ENCODE measurements around the gene STMN1. TPM values are rescaled to one million over a fixed set of nuclear protein-coding genes. Genes with fewer than 3 reads are reported as not detected.
A peak's percentile ranks its signal among the peaks of the same experiment; 100 is the strongest.

Gene STMN1
- total RNA-seq, 1 experiment from 2014 or later: 242 TPM

DNA sequence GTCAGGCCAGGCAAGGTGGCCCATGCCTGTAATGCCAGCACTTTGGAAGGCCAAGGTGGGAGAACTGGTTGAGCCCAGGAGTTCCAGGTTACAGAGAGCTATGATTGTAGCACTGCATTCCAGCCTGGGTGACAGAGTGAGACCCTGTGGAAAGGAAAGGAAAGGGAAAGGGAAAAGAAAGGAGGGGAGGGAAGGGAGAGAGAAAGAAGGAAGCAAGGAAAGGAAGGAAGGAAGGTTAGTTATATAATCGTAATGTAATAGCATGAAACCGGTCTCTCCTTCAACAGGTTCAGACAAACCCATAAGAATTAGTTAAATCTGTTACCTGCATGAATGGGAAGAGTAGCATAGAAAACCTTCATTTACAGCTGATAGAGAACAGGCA, 29.5 kb downstream of the STMN1 start:
- intact Hi-C loops (cut with micrococcal nuclease; ENCODE audit: unreplicated experiment): no loop called here

DNA sequence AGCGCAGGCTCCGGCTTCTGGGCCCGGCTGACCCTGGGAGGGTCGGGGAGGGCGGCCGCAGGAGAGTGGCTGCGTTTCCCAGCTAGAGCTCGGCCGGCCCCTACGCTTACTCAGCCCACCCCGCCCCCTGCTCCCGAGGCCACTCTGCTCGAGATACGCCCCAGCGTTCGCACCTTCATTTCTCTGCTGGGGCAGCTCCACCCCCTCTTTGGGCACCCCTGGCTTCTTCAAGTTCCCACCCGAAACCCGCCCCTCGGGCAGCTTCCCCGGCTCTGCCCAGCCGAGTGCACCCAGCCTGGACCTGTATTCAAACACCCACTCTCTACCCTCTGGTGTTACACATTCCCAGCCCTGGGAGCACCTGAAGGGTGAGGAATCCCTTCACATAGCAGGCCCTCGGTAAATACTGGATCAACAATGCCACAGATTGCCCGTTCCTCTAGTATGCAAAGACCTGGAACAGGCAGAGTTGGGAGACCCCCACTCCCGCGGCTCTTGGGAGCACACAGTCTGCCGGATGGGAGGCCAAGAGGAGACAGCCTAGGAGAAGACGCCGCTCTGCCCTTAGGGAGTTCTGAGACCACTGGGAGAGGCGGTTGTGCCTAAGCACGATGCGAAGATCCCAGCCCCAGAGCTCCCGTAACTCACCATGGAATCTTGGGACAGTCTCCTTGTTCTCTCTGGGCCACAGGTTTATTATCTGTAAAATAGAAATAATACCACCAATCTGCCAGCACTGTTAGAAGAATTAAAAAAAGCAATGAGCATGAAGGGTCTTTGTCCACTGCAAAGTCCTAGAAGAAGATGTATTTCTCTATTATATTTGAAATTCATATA, 30.1 kb downstream of the STMN1 start:
- intact Hi-C loops (cut with micrococcal nuclease; ENCODE audit: unreplicated experiment): no loop called here
- Mint-ChIP-seq H3K27me3 (ENCODE audit: unreplicated experiment) (no peaks in the 10 kb centered on the region), H3K9me3 (ENCODE audit: low read depth, unreplicated experiment) (no peaks in the 10 kb centered on the region), H3K27ac (ENCODE audit: unreplicated experiment) (no peak overlapping the region), H3K4me3 (ENCODE audit: low read depth, unreplicated experiment) (peak overlapping the region; percentile 80), H3K36me3 (ENCODE audit: insufficient read depth, unreplicated experiment) (peaks cover 18% of the 10 kb centered on the region), H3K4me1 (ENCODE audit: low read depth, unreplicated experiment) (peaks cover 28% of the 10 kb centered on the region)
- TF ChIP-seq, protein P1, sequence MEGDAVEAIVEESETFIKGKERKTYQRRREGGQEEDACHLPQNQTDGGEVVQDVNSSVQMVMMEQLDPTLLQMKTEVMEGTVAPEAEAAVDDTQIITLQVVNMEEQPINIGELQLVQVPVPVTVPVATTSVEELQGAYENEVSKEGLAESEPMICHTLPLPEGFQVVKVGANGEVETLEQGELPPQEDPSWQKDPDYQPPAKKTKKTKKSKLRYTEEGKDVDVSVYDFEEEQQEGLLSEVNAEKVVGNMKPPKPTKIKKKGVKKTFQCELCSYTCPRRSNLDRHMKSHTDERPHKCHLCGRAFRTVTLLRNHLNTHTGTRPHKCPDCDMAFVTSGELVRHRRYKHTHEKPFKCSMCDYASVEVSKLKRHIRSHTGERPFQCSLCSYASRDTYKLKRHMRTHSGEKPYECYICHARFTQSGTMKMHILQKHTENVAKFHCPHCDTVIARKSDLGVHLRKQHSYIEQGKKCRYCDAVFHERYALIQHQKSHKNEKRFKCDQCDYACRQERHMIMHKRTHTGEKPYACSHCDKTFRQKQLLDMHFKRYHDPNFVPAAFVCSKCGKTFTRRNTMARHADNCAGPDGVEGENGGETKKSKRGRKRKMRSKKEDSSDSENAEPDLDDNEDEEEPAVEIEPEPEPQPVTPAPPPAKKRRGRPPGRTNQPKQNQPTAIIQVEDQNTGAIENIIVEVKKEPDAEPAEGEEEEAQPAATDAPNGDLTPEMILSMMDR (IDR thresholded peaks at IDR 0.05; ENCODE audit: unreplicated experiment): no peak
- no TSS peak for BruUV-seq (replicated peaks)
- CTCF ChIA-PET: interaction anchor here (0.5 to 2.2 kb wide), 4 partner anchors 11 to 20 kb away, joined by 3 to 10 read pairs (median 4); no protein-coding TSS in a partner anchor
- no peak for DNase-seq

More for the DNA sequence above, 29.5 kb downstream of the STMN1 start:
- H3K36me3 Mint-ChIP-seq (ENCODE audit: insufficient read depth, unreplicated experiment): peaks cover 18% of the 10 kb centered on the region
- H3K4me3 Mint-ChIP-seq (ENCODE audit: low read depth, unreplicated experiment): no peak overlapping the region
- no TSS peak for BruUV-seq (replicated peaks)
- H3K27me3 Mint-ChIP-seq (ENCODE audit: unreplicated experiment): no peaks in the 10 kb centered on the region
- DNase-seq: no peak
- H3K27ac Mint-ChIP-seq (ENCODE audit: unreplicated experiment): no peak overlapping the region
- peaks cover 28% of the 10 kb centered on the region for H3K4me1 Mint-ChIP-seq (ENCODE audit: low read depth, unreplicated experiment)
- no peaks in the 10 kb centered on the region for H3K9me3 Mint-ChIP-seq (ENCODE audit: low read depth, unreplicated experiment)
- CTCF ChIA-PET: interaction anchor here (2.2 kb wide), 1 partner anchor 19 kb away, joined by 10 read pairs; no protein-coding TSS in a partner anchor
- TF ChIP-seq, protein P1 (IDR thresholded peaks at IDR 0.05; ENCODE audit: unreplicated experiment): no peak

DNA sequence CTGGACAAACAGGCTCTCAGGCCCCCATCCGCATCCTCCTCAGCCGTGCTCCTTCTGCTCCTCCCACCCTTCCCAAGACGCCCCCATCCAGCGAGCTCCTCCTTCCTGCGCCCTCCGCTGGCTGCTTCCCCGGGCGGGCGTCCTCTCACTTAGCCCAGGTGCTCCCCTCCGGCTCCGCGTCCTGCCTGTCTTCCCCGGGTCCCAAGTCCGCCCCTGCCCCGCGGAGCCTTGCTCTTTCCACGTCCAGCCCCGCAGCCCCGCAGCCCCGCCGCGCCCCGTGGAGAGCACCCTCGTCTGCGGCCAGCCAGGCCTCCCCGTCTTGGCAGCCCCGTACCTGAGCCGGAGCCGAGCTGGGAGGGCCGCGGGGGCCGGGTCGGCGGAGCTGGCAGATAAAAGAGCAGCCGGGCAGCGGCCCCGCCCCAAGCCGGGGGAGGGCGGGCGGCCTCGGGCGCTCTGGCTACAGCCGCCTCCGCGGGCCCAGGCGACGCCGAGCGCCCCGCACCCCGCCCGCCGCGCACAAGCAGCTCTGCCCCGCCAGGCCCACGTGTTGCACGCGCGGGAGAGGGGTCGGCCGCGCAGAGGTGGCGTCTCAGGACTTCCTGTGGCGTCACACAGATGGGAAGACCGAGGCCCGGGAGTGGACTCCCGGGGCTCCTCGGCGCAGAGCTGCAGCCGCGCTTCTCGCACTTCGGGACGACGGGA, 30.9 kb downstream of the STMN1 start, which contains the start of gene PAQR7:
Gene PAQR7 (minus strand): TSS at position 555 of the 702 bp plus-strand sequence. CDS start 11,869 bp downstream, outside the sequence.
- BruUV-seq (replicated peaks): no TSS peak
- peak; percentile 74 for DNase-seq
- peaks cover 25% of the 10 kb centered on the region for H3K4me1 Mint-ChIP-seq (ENCODE audit: low read depth, unreplicated experiment)
- peaks cover 15% of the 10 kb centered on the region for H3K36me3 Mint-ChIP-seq (ENCODE audit: insufficient read depth, unreplicated experiment)
- TF ChIP-seq, protein P1 (IDR thresholded peaks at IDR 0.05; ENCODE audit: unreplicated experiment): no peak
- H3K27me3 Mint-ChIP-seq (ENCODE audit: unreplicated experiment): no peaks in the 10 kb centered on the region
- H3K4me3 Mint-ChIP-seq (ENCODE audit: low read depth, unreplicated experiment): peak within 1 kb of the TSS; percentile 80
- CTCF ChIA-PET: interaction anchor here (1.2 to 2.2 kb wide), 3 partner anchors 10 to 20 kb away, joined by 3 to 10 read pairs (median 4); no protein-coding TSS in a partner anchor
- peak within 1 kb of the TSS; percentile 35 for H3K27ac Mint-ChIP-seq (ENCODE audit: unreplicated experiment)
- intact Hi-C loops (cut with micrococcal nuclease; ENCODE audit: unreplicated experiment): no loop called here
- H3K9me3 Mint-ChIP-seq (ENCODE audit: low read depth, unreplicated experiment): no peaks in the 10 kb centered on the region

DNA sequence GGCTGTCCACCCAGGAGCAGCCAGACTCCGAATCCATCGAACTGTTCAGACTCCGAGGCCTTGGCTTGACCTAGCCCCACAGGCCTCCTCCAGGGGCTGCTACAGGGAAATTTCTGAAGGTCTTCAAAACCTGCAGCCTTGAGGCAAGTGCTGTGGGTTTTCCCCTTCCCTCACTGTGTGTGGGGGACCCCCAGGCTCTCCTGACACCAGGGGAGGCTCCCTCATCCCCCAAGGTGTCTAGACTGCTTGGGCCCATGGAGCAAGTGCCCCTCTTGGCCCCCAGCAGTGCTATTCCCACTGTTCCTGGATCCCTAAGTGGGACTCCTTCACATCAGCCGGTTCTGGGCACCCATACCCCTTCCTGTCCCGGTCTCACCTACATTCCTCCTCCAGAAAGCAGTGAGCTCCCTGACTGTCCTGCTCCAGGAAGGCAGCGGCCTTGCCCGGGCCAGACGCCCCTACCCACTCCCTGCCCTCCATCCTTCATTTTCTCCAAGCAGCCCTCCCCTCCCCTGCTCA, 31.5 kb downstream of the STMN1 start:
- CTCF ChIA-PET: interaction anchor here (1.4 to 2.2 kb wide), 2 partner anchors 16 to 21 kb away, joined by 4 to 10 read pairs; no protein-coding TSS in a partner anchor
- BruUV-seq (replicated peaks): no TSS peak
- Mint-ChIP-seq H3K4me3 (ENCODE audit: low read depth, unreplicated experiment) (peak overlapping the region; percentile 80), H3K4me1 (ENCODE audit: low read depth, unreplicated experiment) (peaks cover 19% of the 10 kb centered on the region), H3K36me3 (ENCODE audit: insufficient read depth, unreplicated experiment) (peaks cover 16% of the 10 kb centered on the region), H3K27ac (ENCODE audit: unreplicated experiment) (peak overlapping the region; percentile 35), H3K27me3 (ENCODE audit: unreplicated experiment) (no peaks in the 10 kb centered on the region), H3K9me3 (ENCODE audit: low read depth, unreplicated experiment) (no peaks in the 10 kb centered on the region)
- TF ChIP-seq, protein P1 (IDR thresholded peaks at IDR 0.05; ENCODE audit: unreplicated experiment): no peak
- no peak for DNase-seq
- intact Hi-C loops (cut with micrococcal nuclease; ENCODE audit: unreplicated experiment): no loop called here

All from Calu3 (cell line).